GM12878 (cell line): Measurements from ENCODE around the gene CTPS1. TPM values are rescaled to one million over a fixed set of nuclear protein-coding genes. Genes with fewer than 3 reads are reported as not detected.

Experiments used
- ATAC-seq: fragments of 200-7000 bp; cut with Tn5 transposase; 3 replicates; pipeline ENCODE4 v1.9.1; 2020; ENCODE audit warnings: mild to moderate bottlenecking, moderate library complexity
- BruUV-seq: library from RNA; stranded (reverse); fragments of 400-500 nt; replicated peaks from 2 replicates; lab custom pipeline; 2021; lab: Mats Ljungman, UMichigan
- CTCF ChIA-PET: fragments of 300-600 bp; sonication (Branson Sonifier 250); formaldehyde crosslinking; extraction: SDS; loops from one replicate; lab custom pipeline; 2021; ENCODE audit warnings: inconsistent platforms; lab: Yijun Ruan, JAX
- POLR2A ChIA-PET: fragments of 350-600 bp; formaldehyde crosslinking; extraction: SDS; loops from one replicate; lab custom pipeline; 2021; ENCODE audit warnings: inconsistent platforms; lab: Charles Lee
- RAD21 ChIA-PET: fragments of 300-600 bp; sonication (Branson Sonifier 250); formaldehyde crosslinking; loops from one replicate; lab custom pipeline; 2023; ENCODE audit warnings: antibody characterized with exemption; ENCODE audit not compliant: unreplicated experiment; lab: Charles Lee
- SMC1A ChIA-PET: fragments of 300-600 bp; sonication (Branson Sonifier 250); formaldehyde crosslinking; loops from one replicate; lab custom pipeline; 2023; ENCODE audit not compliant: unreplicated experiment, uncharacterized antibody; lab: Charles Lee
- DNase-seq: peaks from one replicate; pipeline ENCODE4 v3.0.0-alpha.2; 2011; ENCODE audit warnings: low read depth, low spot score
- FAIRE-seq: peaks from 3 replicates; lab custom pipeline; 2011; peaks lifted over from hg19 to GRCh38; lab: Jason Lieb, UNC
- H2AFZ ChIP-seq: 2 replicates; pipeline ENCODE4 v1.6.0; 2011; ENCODE audit warnings: low read depth, low read length, control low read depth; ENCODE audit not compliant: control insufficient read depth
- H3K27ac ChIP-seq: 2 replicates; pipeline ENCODE4 v1.5.1; 2011; ENCODE audit warnings: control low read depth; ENCODE audit not compliant: control insufficient read depth, insufficient read depth
- H3K27me3 ChIP-seq, 2 experiments: replicated peaks in 1 of 2; 2 replicates each; pipeline versions ENCODE4 v1.6.0 to v1.6.1; 2011; ENCODE audit warnings: low read length in 1 of 2; ENCODE audit not compliant: control insufficient read depth in 2 of 2, insufficient read depth in 2 of 2
- H3K36me3 ChIP-seq, 2 experiments: 2 replicates each; pipeline ENCODE4 v1.5.1; 2011; ENCODE audit warnings: low read length in 1 of 2; ENCODE audit not compliant: control insufficient read depth in 2 of 2, insufficient read depth in 2 of 2
- H3K4me1 ChIP-seq: 2 replicates; pipeline ENCODE4 v1.6.1; 2011; ENCODE audit warnings: mild to moderate bottlenecking, low read length, moderate library complexity, mixed read lengths; ENCODE audit not compliant: control insufficient read depth, insufficient read depth
- H3K4me2 ChIP-seq: 2 replicates; pipeline ENCODE4 v1.6.0; 2011; ENCODE audit warnings: control low read depth; ENCODE audit not compliant: control insufficient read depth, insufficient read depth
- H3K4me3 ChIP-seq: fragments of 200-600 bp; sonication (generic); 2 replicates; pipeline ENCODE4 v1.5.1; 2016
- H3K79me2 ChIP-seq: 2 replicates; pipeline ENCODE4 v1.6.0; 2011; ENCODE audit warnings: low read length; ENCODE audit not compliant: control insufficient read depth, insufficient read depth
- H3K9ac ChIP-seq: 2 replicates; pipeline ENCODE4 v1.8.0; 2011; ENCODE audit warnings: low read length, control low read depth, mixed read lengths; ENCODE audit not compliant: control insufficient read depth, insufficient read depth
- H3K9me3 ChIP-seq: replicated peaks from 3 replicates; pipeline ENCODE4 v1.5.1; 2011; ENCODE audit warnings: mild to moderate bottlenecking, low read length; ENCODE audit not compliant: control insufficient read depth, insufficient read depth
- H4K20me1 ChIP-seq: 2 replicates; pipeline ENCODE4 v1.6.0; 2011; ENCODE audit not compliant: control insufficient read depth, insufficient read depth
- CHD1 ChIP-seq: IDR thresholded peaks from 2 replicates; pipeline ENCODE4 v1.6.1; 2012; ENCODE audit warnings: low read depth, low read length, improper control_type of control experiment
- E2F4 ChIP-seq: IDR thresholded peaks from 2 replicates; pipeline ENCODE4 v1.6.1; 2012; ENCODE audit warnings: low read depth, low read length, improper control_type of control experiment
- EP300 ChIP-seq, 2 experiments: fragments of 150-350 bp in 1 of 2; IDR thresholded peaks; 2 replicates each; pipeline ENCODE4 v1.6.1; 2011 to 2012; ENCODE audit warnings: low read depth in 2 of 2, low read length in 2 of 2, borderline replicate concordance in 1 of 2, improper control_type of control experiment in 1 of 2, inconsistent platforms in 1 of 2; ENCODE audit not compliant: control insufficient read depth in 1 of 2
- HSF1 ChIP-seq: fragments of 150-350 bp; IDR thresholded peaks from 2 replicates; pipeline ENCODE4 v1.6.1; 2014; ENCODE audit warnings: mild to moderate bottlenecking, low read depth, low read length
- MTA3 ChIP-seq: IDR thresholded peaks from 2 replicates; pipeline ENCODE4 v1.6.1; 2012; ENCODE audit warnings: low read length, inconsistent platforms, borderline replicate concordance
- NBN ChIP-seq: fragments of 450-650 bp; IDR thresholded peaks from 2 replicates; pipeline ENCODE4 v1.6.1; 2016
- NR2F1 ChIP-seq: fragments of 450-650 bp; conservative IDR thresholded peaks from 2 replicates; pipeline ENCODE4 v1.6.1; 2017; ENCODE audit warnings: mild to moderate bottlenecking
- PBX3 ChIP-seq: IDR thresholded peaks from 2 replicates; pipeline ENCODE4 v1.6.1; 2011; ENCODE audit warnings: mild to moderate bottlenecking, low read depth, low read length, moderate library complexity; ENCODE audit not compliant: insufficient replicate concordance
- RUNX3 ChIP-seq: IDR thresholded peaks from 2 replicates; pipeline ENCODE4 v1.6.1; 2012; ENCODE audit warnings: low read length, inconsistent platforms
- SMARCA5 ChIP-seq: fragments of 450-650 bp; IDR thresholded peaks from 2 replicates; pipeline ENCODE4 v1.6.1; 2017; ENCODE audit warnings: mild to moderate bottlenecking
- ZBTB11 ChIP-seq: fragments of 450-650 bp; formaldehyde crosslinking; IDR thresholded peaks from 2 replicates; pipeline ENCODE4 v1.5.0; 2022; ENCODE audit warnings: mild to moderate bottlenecking, missing genetic modification characterization
- ZNF274 ChIP-seq: IDR thresholded peaks from one replicate; pipeline ENCODE4 v1.8.0; 2011; ENCODE audit not compliant: insufficient read length, insufficient read depth
- ZNF592 ChIP-seq: fragments of 450-650 bp; IDR thresholded peaks from 2 replicates; pipeline ENCODE4 v1.6.1; 2017; ENCODE audit warnings: mild to moderate bottlenecking, moderate library complexity
- WGBS: methylation state at CpG from one replicate; pipeline ENCODE4 v1.1.6; 2016; ENCODE audit warnings: low lambda C conversion rate; ENCODE audit not compliant: insufficient replicate concordance, insufficient coverage; ENCODE audit errors: missing lambda C conversion rate; 5-methylcytosine and 5-hydroxymethylcytosine counted together
- in situ Hi-C: fragments of 300-500 bp; cut with MboI; formaldehyde crosslinking; loops from 9 replicates; pipeline ENCODE4 v1.14.3; 2018; ENCODE audit warnings: mixed read lengths
- intact Hi-C: fragments of 100-400 bp; cut with micrococcal nuclease; formaldehyde crosslinking; loops from one replicate; pipeline ENCODE4 v1.14.2; 2022; ENCODE audit not compliant: unreplicated experiment
- polyA plus RNA-seq, 11 experiments: library from polyadenylated mRNA; depleted of rRNA in 4 of 11; unstranded in 6 of 11; stranded (reverse) in 5 of 11; fragments of >200 nt; fragmentation: Nextera tagmentation in 4 of 11; fragmentation: Illumina TruSeq in 1 of 11; extraction: Ambion mirVana in 4 of 11; extraction: Trizol in 1 of 11; gene quantifications; 1 replicate in 1 of 11; 2 replicates in 10 of 11; pipeline versions ENCODE4 v1.2.1 to v1.2.3, GENCODE V29; 2011 to 2016; ENCODE audit warnings: inconsistent platforms in 2 of 11, missing spikeins in 2 of 11, low read depth in 1 of 11
- total RNA-seq, 4 experiments: library from RNA; depleted of rRNA in 3 of 4; stranded (reverse); fragments of >200 nt in 3 of 4; fragmentation: Illumina TruSeq in 1 of 4; extraction: Trizol in 1 of 4; gene quantifications; 2 replicates each; pipeline versions ENCODE4 v1.2.1 to v1.2.3, GENCODE V29; 2013 to 2021

The CTPS1 gene
- total and polyA plus RNA-seq, 10 of the 15 experiments (the other 5 are each of a cell fraction or from before 2014, with no cell fraction given): 27.5 to 106 (median 62.8) TPM

GRCh38 chr1:41015281-41015896 lies 35.9 kb downstream of the CTPS1 start:
- no peaks in the 10 kb centered on the region for H4K20me1 ChIP-seq
- no peak overlapping the region for H3K9ac ChIP-seq
- intact Hi-C loops (no loop called here), in situ Hi-C loops (no loop called here)
- no peak overlapping the region for H3K27ac ChIP-seq
- ChIA-PET RAD21 (no interaction called here), SMC1A (no interaction called here), POLR2A (no interaction called here), CTCF (no interaction called here)
- H3K4me3 ChIP-seq: no peak overlapping the region
- TSS peak; percentile 34 for BruUV-seq
- H3K4me2 ChIP-seq: no peak overlapping the region
- no peak for DNase-seq
- peaks cover 20 to 37% of the 10 kb centered on the region in 2 experiments for H3K36me3 ChIP-seq
- ATAC-seq: no peak
- H3K27me3 ChIP-seq: no peaks in the 10 kb centered on the region
- H2AFZ ChIP-seq: no peak overlapping the region
- H3K4me1 ChIP-seq: no peaks in the 10 kb centered on the region
- H3K9me3 ChIP-seq: no peaks in the 10 kb centered on the region
- no peaks in the 10 kb centered on the region for H3K79me2 ChIP-seq
- TF ChIP-seq E2F4 (no peak), CHD1 (no peak), RUNX3 (no peak), NR2F1 (no peak), PBX3 (no peak), MTA3 (no peak), EP300 (IDR thresholded peaks at IDR 0.05; ENCODE audit: borderline replicate concordance in 1 of 2, control insufficient read depth in 1 of 2, low read depth in 2 of 2, low read length in 2 of 2) (no peak), ZNF274 (no peak), SMARCA5 (no peak), NBN (no peak), ZBTB11 (CRISPR knock-in tag) (no peak), HSF1 (no peak), ZNF592 (no peak)
- 58% methylated on average over 5 of the region's 5 CpGs for WGBS
- no peak for FAIRE-seq
